WTC11 (cell line): ENCODE data around the gene MMRN1. TPM values are rescaled to one million over a fixed set of nuclear protein-coding genes. Genes with fewer than 3 reads are reported as not detected.

Experiments
- ATAC-seq: fragments of 200-7000 bp; cut with Tn5 transposase; 2 replicates; pipeline ENCODE4 v1.10.0; 2021; ENCODE audit warnings: mild to moderate bottlenecking, moderate library complexity
- CTCF ChIA-PET: fragments of 300-600 bp; sonication (Branson Sonifier 250); formaldehyde crosslinking; loops from one replicate; lab custom pipeline; 2021; ENCODE audit warnings: antibody characterized with exemption; lab: Charles Lee
- POLR2A ChIA-PET: fragments of 350-600 bp; sonication (Branson Sonifier 250); formaldehyde crosslinking; loops from one replicate; lab custom pipeline; 2021; ENCODE audit warnings: antibody characterized with exemption; lab: Charles Lee
- DNase-seq: peaks from one replicate; pipeline ENCODE4 v3.0.0; 2021; ENCODE audit warnings: low spot score
- H3K27ac Mint-ChIP-seq: 2 replicates; pipeline ENCODE4 v1.8.0; 2021; ENCODE audit warnings: mixed read lengths
- H3K27me3 Mint-ChIP-seq: 2 replicates; pipeline ENCODE4 v1.8.0; 2021; ENCODE audit warnings: low read depth, mild to moderate bottlenecking, moderate library complexity, mixed read lengths
- H3K36me3 Mint-ChIP-seq: 2 replicates; pipeline ENCODE4 v1.8.0; 2021; ENCODE audit warnings: mixed read lengths
- H3K4me1 Mint-ChIP-seq: 2 replicates; pipeline ENCODE4 v1.8.0; 2022; ENCODE audit warnings: mixed read lengths
- H3K4me3 Mint-ChIP-seq: 2 replicates; pipeline ENCODE4 v1.8.0; 2021; ENCODE audit warnings: mild to moderate bottlenecking, moderate library complexity, mixed read lengths
- H3K9me3 Mint-ChIP-seq: 2 replicates; pipeline ENCODE4 v1.8.0; 2021; ENCODE audit warnings: mixed read lengths
- CBFB ChIP-seq: sonication (generic); formaldehyde crosslinking; IDR thresholded peaks from 2 replicates; pipeline ENCODE4 v1.8.1; 2022; ENCODE audit warnings: mild to moderate bottlenecking, low read depth, missing genetic modification reagents
- CREM ChIP-seq: sonication (generic); formaldehyde crosslinking; IDR thresholded peaks from 2 replicates; pipeline ENCODE4 v1.8.1; 2022; ENCODE audit warnings: mild to moderate bottlenecking, missing genetic modification reagents, moderate library complexity
- ESRRA ChIP-seq: sonication (generic); formaldehyde crosslinking; IDR thresholded peaks from 2 replicates; pipeline ENCODE4 v1.8.1; 2022; ENCODE audit warnings: mild to moderate bottlenecking, missing genetic modification reagents, borderline replicate concordance
- FOXK1 ChIP-seq: sonication (generic); formaldehyde crosslinking; IDR thresholded peaks from 2 replicates; pipeline ENCODE4 v1.8.0; 2022; ENCODE audit warnings: mild to moderate bottlenecking, moderate library complexity, missing genetic modification reagents
- GABPB1 ChIP-seq: sonication (generic); formaldehyde crosslinking; IDR thresholded peaks from 2 replicates; pipeline ENCODE4 v1.8.1; 2023; ENCODE audit warnings: mild to moderate bottlenecking, missing genetic modification reagents
- IRF1 ChIP-seq: sonication (generic); formaldehyde crosslinking; IDR thresholded peaks from 2 replicates; pipeline ENCODE4 v1.8.0; 2023; ENCODE audit warnings: missing genetic modification reagents
- JUN ChIP-seq: sonication (generic); formaldehyde crosslinking; IDR thresholded peaks from 2 replicates; pipeline ENCODE4 v1.8.0; 2023; ENCODE audit warnings: mild to moderate bottlenecking, missing genetic modification reagents
- KAT7 ChIP-seq: sonication (generic); formaldehyde crosslinking; IDR thresholded peaks from 2 replicates; pipeline ENCODE4 v1.8.1; 2023; ENCODE audit warnings: missing genetic modification reagents, mild to moderate bottlenecking, borderline replicate concordance
- NFATC4 ChIP-seq: fragments of 250-450 bp; sonication (Bioruptor Pico); IDR thresholded peaks from 2 replicates; pipeline ENCODE4 v1.9.0; 2021; ENCODE audit warnings: mild to moderate bottlenecking
- SMAD3 ChIP-seq: sonication (generic); formaldehyde crosslinking; IDR thresholded peaks from 2 replicates; pipeline ENCODE4 v1.8.0; 2022; ENCODE audit warnings: missing genetic modification reagents, mild to moderate bottlenecking, borderline replicate concordance
- SOX15 ChIP-seq: fragments of 250-450 bp; sonication (Bioruptor Pico); IDR thresholded peaks from 2 replicates; pipeline ENCODE4 v1.9.0; 2021; ENCODE audit warnings: mild to moderate bottlenecking
- SP1 ChIP-seq: sonication (generic); formaldehyde crosslinking; conservative IDR thresholded peaks from 2 replicates; pipeline ENCODE4 v1.8.1; 2022; ENCODE audit warnings: missing genetic modification reagents
- TP53 ChIP-seq: sonication (generic); formaldehyde crosslinking; IDR thresholded peaks from 2 replicates; pipeline ENCODE4 v1.8.1; 2023; ENCODE audit warnings: mild to moderate bottlenecking, missing genetic modification reagents
- ZNF121 ChIP-seq: sonication (generic); formaldehyde crosslinking; IDR thresholded peaks from 2 replicates; pipeline ENCODE4 v1.8.0; 2023; ENCODE audit warnings: missing genetic modification reagents
- ZNF219 ChIP-seq: sonication (generic); formaldehyde crosslinking; IDR thresholded peaks from 2 replicates; pipeline ENCODE4 v1.8.0; 2023; ENCODE audit warnings: missing genetic modification reagents, mild to moderate bottlenecking, borderline replicate concordance
- ZNF416 ChIP-seq: fragments of 250-450 bp; sonication (Bioruptor Pico); IDR thresholded peaks from 2 replicates; pipeline ENCODE4 v1.9.0; 2021; ENCODE audit warnings: mild to moderate bottlenecking, inconsistent platforms
- ZNF671 ChIP-seq: fragments of 250-450 bp; sonication (Bioruptor Pico); IDR thresholded peaks from 2 replicates; pipeline ENCODE4 v1.8.0; 2021; ENCODE audit warnings: mild to moderate bottlenecking
- total RNA-seq: library from RNA; stranded (reverse); gene quantifications from 3 replicates; pipeline ENCODE4 v1.2.3, GENCODE V29; 2021
- TF ChIP-seq, protein P1 (sequence below): sonication (generic); formaldehyde crosslinking; IDR thresholded peaks from 2 replicates; pipeline ENCODE4 v1.8.0; 2022; ENCODE audit warnings: mild to moderate bottlenecking, missing genetic modification reagents
- TF ChIP-seq, protein P2 (sequence below): sonication (generic); formaldehyde crosslinking; IDR thresholded peaks from 2 replicates; pipeline ENCODE4 v1.8.0; 2022; ENCODE audit warnings: missing genetic modification reagents
- TF ChIP-seq, protein P3 (sequence below): fragments of 250-450 bp; sonication (Bioruptor Pico); IDR thresholded peaks from 2 replicates; pipeline ENCODE4 v1.9.0; 2021; ENCODE audit warnings: mild to moderate bottlenecking
- TF ChIP-seq, protein P4 (sequence below): sonication (generic); formaldehyde crosslinking; IDR thresholded peaks from 2 replicates; pipeline ENCODE4 v1.8.1; 2022; ENCODE audit warnings: missing genetic modification reagents, borderline replicate concordance

Gene MMRN1
- total RNA-seq, 1 experiment from 2014 or later, result not detected

DNA sequence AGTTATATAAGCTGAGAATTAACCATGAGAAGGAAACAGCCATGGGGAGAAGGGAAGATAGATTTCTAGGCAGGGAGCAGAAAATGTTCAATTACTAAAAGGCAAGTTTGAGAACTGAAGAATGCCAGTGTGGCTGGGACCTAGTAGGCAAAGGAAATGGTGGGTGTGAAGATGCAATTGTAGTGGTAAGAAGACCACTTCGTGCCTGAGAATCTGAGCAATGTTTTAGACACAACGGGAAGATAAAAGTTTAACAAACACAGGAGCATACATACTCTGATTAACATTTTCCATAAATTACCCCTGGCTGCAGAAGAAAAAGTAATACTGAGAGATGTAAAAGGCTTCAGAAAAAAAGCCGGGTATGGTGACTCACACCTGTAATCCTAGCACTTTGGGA, 18.1 kb upstream of the MMRN1 start:
- H3K9me3 Mint-ChIP-seq, result no peaks in the 10 kb centered on the region
- no peak for TF ChIP-seq IRF1
- no peak for TF ChIP-seq CREM
- no peak for TF ChIP-seq SP1 (CRISPR knock-in tag)
- no peak for TF ChIP-seq ZNF671 (CRISPR knock-in tag)
- TF ChIP-seq, protein P1, sequence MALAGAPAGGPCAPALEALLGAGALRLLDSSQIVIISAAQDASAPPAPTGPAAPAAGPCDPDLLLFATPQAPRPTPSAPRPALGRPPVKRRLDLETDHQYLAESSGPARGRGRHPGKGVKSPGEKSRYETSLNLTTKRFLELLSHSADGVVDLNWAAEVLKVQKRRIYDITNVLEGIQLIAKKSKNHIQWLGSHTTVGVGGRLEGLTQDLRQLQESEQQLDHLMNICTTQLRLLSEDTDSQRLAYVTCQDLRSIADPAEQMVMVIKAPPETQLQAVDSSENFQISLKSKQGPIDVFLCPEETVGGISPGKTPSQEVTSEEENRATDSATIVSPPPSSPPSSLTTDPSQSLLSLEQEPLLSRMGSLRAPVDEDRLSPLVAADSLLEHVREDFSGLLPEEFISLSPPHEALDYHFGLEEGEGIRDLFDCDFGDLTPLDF (CRISPR knock-in tag), result no peak
- TF ChIP-seq GABPB1 (CRISPR knock-in tag), result no peak
- no peak for TF ChIP-seq TP53 (CRISPR knock-in tag)
- no peak for TF ChIP-seq NFATC4
- TF ChIP-seq SMAD3 (CRISPR knock-in tag), result no peak
- TF ChIP-seq ZNF219 (CRISPR knock-in tag), result no peak
- TF ChIP-seq KAT7, result no peak
- no peak for TF ChIP-seq ZNF416
- TF ChIP-seq, protein P2, sequence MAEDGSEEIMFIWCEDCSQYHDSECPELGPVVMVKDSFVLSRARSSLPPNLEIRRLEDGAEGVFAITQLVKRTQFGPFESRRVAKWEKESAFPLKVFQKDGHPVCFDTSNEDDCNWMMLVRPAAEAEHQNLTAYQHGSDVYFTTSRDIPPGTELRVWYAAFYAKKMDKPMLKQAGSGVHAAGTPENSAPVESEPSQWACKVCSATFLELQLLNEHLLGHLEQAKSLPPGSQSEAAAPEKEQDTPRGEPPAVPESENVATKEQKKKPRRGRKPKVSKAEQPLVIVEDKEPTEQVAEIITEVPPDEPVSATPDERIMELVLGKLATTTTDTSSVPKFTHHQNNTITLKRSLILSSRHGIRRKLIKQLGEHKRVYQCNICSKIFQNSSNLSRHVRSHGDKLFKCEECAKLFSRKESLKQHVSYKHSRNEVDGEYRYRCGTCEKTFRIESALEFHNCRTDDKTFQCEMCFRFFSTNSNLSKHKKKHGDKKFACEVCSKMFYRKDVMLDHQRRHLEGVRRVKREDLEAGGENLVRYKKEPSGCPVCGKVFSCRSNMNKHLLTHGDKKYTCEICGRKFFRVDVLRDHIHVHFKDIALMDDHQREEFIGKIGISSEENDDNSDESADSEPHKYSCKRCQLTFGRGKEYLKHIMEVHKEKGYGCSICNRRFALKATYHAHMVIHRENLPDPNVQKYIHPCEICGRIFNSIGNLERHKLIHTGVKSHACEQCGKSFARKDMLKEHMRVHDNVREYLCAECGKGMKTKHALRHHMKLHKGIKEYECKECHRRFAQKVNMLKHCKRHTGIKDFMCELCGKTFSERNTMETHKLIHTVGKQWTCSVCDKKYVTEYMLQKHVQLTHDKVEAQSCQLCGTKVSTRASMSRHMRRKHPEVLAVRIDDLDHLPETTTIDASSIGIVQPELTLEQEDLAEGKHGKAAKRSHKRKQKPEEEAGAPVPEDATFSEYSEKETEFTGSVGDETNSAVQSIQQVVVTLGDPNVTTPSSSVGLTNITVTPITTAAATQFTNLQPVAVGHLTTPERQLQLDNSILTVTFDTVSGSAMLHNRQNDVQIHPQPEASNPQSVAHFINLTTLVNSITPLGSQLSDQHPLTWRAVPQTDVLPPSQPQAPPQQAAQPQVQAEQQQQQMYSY, result no peak
- TF ChIP-seq, all 79 proteins: peak for 0
- no peak for ATAC-seq
- Mint-ChIP-seq H3K36me3 (no peaks in the 10 kb centered on the region), H3K27ac (no peak overlapping the region), H3K4me3 (no peak overlapping the region), H3K4me1 (no peaks in the 10 kb centered on the region), H3K27me3 (no peaks in the 10 kb centered on the region)
- CTCF ChIA-PET, result no interaction called here
- POLR2A ChIA-PET, result no interaction called here
- no peak for DNase-seq

- Mint-ChIP-seq H3K27me3 (no peaks in the 10 kb centered on the region), H3K4me1 (no peaks in the 10 kb centered on the region), H3K9me3 (no peaks in the 10 kb centered on the region), H3K36me3 (no peaks in the 10 kb centered on the region), H3K4me3 (no peak overlapping the region), H3K27ac (no peak overlapping the region)
- CTCF ChIA-PET, result interaction anchor here (1.3 kb wide), 3 partner anchors 10 to 321 kb away, joined by 3 read pairs; no protein-coding TSS in a partner anchor
- no peak for DNase-seq
- TF ChIP-seq CBFB (CRISPR knock-in tag) (no peak), JUN (CRISPR knock-in tag) (no peak), SOX15 (no peak), FOXK1 (CRISPR knock-in tag) (no peak), ESRRA (CRISPR knock-in tag) (no peak), ZNF121 (CRISPR knock-in tag) (no peak), ZNF219 (CRISPR knock-in tag) (no peak), ZNF416 (no peak)
- TF ChIP-seq, protein P2, result no peak
- TF ChIP-seq, protein P3, sequence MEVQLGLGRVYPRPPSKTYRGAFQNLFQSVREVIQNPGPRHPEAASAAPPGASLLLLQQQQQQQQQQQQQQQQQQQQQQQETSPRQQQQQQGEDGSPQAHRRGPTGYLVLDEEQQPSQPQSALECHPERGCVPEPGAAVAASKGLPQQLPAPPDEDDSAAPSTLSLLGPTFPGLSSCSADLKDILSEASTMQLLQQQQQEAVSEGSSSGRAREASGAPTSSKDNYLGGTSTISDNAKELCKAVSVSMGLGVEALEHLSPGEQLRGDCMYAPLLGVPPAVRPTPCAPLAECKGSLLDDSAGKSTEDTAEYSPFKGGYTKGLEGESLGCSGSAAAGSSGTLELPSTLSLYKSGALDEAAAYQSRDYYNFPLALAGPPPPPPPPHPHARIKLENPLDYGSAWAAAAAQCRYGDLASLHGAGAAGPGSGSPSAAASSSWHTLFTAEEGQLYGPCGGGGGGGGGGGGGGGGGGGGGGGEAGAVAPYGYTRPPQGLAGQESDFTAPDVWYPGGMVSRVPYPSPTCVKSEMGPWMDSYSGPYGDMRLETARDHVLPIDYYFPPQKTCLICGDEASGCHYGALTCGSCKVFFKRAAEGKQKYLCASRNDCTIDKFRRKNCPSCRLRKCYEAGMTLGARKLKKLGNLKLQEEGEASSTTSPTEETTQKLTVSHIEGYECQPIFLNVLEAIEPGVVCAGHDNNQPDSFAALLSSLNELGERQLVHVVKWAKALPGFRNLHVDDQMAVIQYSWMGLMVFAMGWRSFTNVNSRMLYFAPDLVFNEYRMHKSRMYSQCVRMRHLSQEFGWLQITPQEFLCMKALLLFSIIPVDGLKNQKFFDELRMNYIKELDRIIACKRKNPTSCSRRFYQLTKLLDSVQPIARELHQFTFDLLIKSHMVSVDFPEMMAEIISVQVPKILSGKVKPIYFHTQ (CRISPR knock-in tag), result no peak
- TF ChIP-seq, protein P4, sequence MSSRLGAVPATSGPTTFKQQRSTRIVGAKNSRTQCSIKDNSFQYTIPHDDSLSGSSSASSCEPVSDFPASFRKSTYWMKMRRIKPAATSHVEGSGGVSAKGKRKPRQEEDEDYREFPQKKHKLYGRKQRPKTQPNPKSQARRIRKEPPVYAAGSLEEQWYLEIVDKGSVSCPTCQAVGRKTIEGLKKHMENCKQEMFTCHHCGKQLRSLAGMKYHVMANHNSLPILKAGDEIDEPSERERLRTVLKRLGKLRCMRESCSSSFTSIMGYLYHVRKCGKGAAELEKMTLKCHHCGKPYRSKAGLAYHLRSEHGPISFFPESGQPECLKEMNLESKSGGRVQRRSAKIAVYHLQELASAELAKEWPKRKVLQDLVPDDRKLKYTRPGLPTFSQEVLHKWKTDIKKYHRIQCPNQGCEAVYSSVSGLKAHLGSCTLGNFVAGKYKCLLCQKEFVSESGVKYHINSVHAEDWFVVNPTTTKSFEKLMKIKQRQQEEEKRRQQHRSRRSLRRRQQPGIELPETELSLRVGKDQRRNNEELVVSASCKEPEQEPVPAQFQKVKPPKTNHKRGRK (CRISPR knock-in tag), result no peak
- POLR2A ChIA-PET, result no interaction called here
- no peak for ATAC-seq
These were observed 16.0 kb upstream of the MMRN1 start for GRCh38 chr4:89878611-89879010.
